H1 (cell line): ENCODE results near the gene DLK2. TPM values are rescaled to one million over a fixed set of nuclear protein-coding genes. Genes with fewer than 3 reads are reported as not detected.

Source experiments
- CTCF ChIA-PET: fragments of 300-600 bp; sonication (Branson Sonifier 250); formaldehyde crosslinking; loops from one replicate; lab custom pipeline; 2021; ENCODE audit not compliant: partially characterized antibody; lab: Charles Lee
- POLR2A ChIA-PET: fragments of 300-600 bp; sonication (Branson Sonifier 250); formaldehyde crosslinking; loops from one replicate; lab custom pipeline; 2021; ENCODE audit warnings: inconsistent platforms; ENCODE audit not compliant: partially characterized antibody; lab: Charles Lee
- DNase-seq, 2 experiments: peaks; one replicate each; pipeline versions ENCODE4 v3.0.0 to v3.0.0-alpha.2; 2010 to 2022; ENCODE audit warnings: low spot score in 2 of 2, low read depth in 1 of 2, mixed read lengths in 1 of 2
- FAIRE-seq: peaks from 2 replicates; lab custom pipeline; 2011; peaks lifted over from hg19 to GRCh38; lab: Jason Lieb, UNC
- H2AFZ ChIP-seq: 2 replicates; pipeline ENCODE4 v1.8.1; 2012; ENCODE audit warnings: low read length, inconsistent platforms
- H2AK5ac ChIP-seq: 2 replicates; pipeline ENCODE4 v1.6.1; 2013; ENCODE audit warnings: low read depth, low read length
- H2BK120ac ChIP-seq: replicated peaks from 2 replicates; pipeline ENCODE3; 2013; ENCODE audit warnings: low read depth, low read length, inconsistent platforms
- H2BK12ac ChIP-seq: 2 replicates; pipeline ENCODE4 v1.6.1; 2013; ENCODE audit warnings: low read depth, low read length
- H2BK15ac ChIP-seq: 2 replicates; pipeline ENCODE4 v1.6.1; 2013; ENCODE audit warnings: low read length
- H2BK20ac ChIP-seq: 2 replicates; pipeline ENCODE4 v1.6.1; 2013; ENCODE audit warnings: low read length
- H2BK5ac ChIP-seq: 2 replicates; pipeline ENCODE4 v1.6.1; 2013; ENCODE audit warnings: low read depth, low read length
- H3K14ac ChIP-seq: 2 replicates; pipeline ENCODE4 v1.6.1; 2013; ENCODE audit warnings: inconsistent platforms; ENCODE audit not compliant: insufficient read length
- H3K18ac ChIP-seq: 2 replicates; pipeline ENCODE4 v1.6.1; 2013; ENCODE audit warnings: low read length; ENCODE audit errors: extremely low read depth
- H3K23ac ChIP-seq: 2 replicates; pipeline ENCODE4 v1.6.1; 2013; ENCODE audit warnings: inconsistent platforms; ENCODE audit not compliant: insufficient read length
- H3K23me2 ChIP-seq: 2 replicates; pipeline ENCODE4 v1.6.1; 2013; ENCODE audit warnings: low read depth, low read length
- H3K27ac ChIP-seq: 2 replicates; pipeline ENCODE4 v1.6.1; 2011; ENCODE audit warnings: low read depth, low read length, inconsistent platforms
- H3K27me3 ChIP-seq, 4 experiments: replicated peaks in 1 of 4; 1 replicate in 1 of 4; 2 replicates in 3 of 4; pipeline versions ENCODE4 v1.6.1 to v1.8.1; 2011 to 2013; ENCODE audit warnings: low read length in 3 of 4, mild to moderate bottlenecking in 3 of 4, inconsistent platforms in 2 of 4, mixed read lengths in 2 of 4, moderate library complexity in 1 of 4; ENCODE audit not compliant: control insufficient read depth in 3 of 4, insufficient read depth in 3 of 4; ENCODE audit errors: extremely low read depth in 1 of 4
- H3K36me3 ChIP-seq, 4 experiments: 2 replicates each; pipeline versions ENCODE4 v1.6.1 to v1.8.1; 2011 to 2013; ENCODE audit warnings: mild to moderate bottlenecking in 4 of 4, low read length in 3 of 4, moderate library complexity in 2 of 4, control low read depth in 1 of 4, inconsistent platforms in 1 of 4; ENCODE audit not compliant: insufficient read depth in 4 of 4, control insufficient read depth in 2 of 4
- H3K4ac ChIP-seq: replicated peaks from 2 replicates; pipeline ENCODE3; 2013; ENCODE audit warnings: low read length, low read depth, mixed read lengths, inconsistent platforms; ENCODE audit not compliant: insufficient read length
- H3K4me1 ChIP-seq, 4 experiments: replicated peaks in 1 of 4; 1 replicate in 1 of 4; 2 replicates in 3 of 4; pipeline versions ENCODE4 v1.6.1 to v1.8.1; 2011 to 2013; ENCODE audit warnings: low read length in 3 of 4, inconsistent platforms in 2 of 4, mixed read lengths in 1 of 4; ENCODE audit not compliant: insufficient read depth in 4 of 4, control insufficient read depth in 3 of 4
- H3K4me2 ChIP-seq, 2 experiments: 2 replicates each; pipeline versions ENCODE4 v1.6.1 to v1.8.1; 2011 to 2013; ENCODE audit warnings: low read depth in 2 of 2, low read length in 2 of 2, control low read depth in 1 of 2, inconsistent platforms in 1 of 2, mild to moderate bottlenecking in 1 of 2; ENCODE audit not compliant: insufficient read depth in 1 of 2
- H3K4me3 ChIP-seq, 4 experiments: fragments of 200-600, 300-600 bp in 1 of 4; sonication (generic), shearing (Covaris generic), sonication (Bioruptor Twin) in 1 of 4; 2 replicates each; pipeline versions ENCODE4 v1.5.1 to v1.8.1; 2011 to 2016; ENCODE audit warnings: low read length in 4 of 4, low read depth in 3 of 4, control low read depth in 2 of 4, inconsistent platforms in 2 of 4, mild to moderate bottlenecking in 2 of 4, mixed read lengths in 1 of 4, moderate library complexity in 1 of 4; ENCODE audit not compliant: insufficient read depth in 2 of 4; ENCODE audit errors: extremely low read depth in 1 of 4
- H3K56ac ChIP-seq: replicated peaks from 2 replicates; pipeline ENCODE3; 2013; ENCODE audit warnings: low read depth, mild to moderate bottlenecking, mixed read lengths, low read length, inconsistent platforms; ENCODE audit not compliant: insufficient read length
- H3K79me1 ChIP-seq: 2 replicates; pipeline ENCODE4 v1.6.1; 2013; ENCODE audit warnings: low read depth, low read length, control low read depth
- H3K79me2 ChIP-seq, 2 experiments: 2 replicates each; pipeline versions ENCODE4 v1.6.1 to v1.8.1; 2012 to 2013; ENCODE audit warnings: low read length in 2 of 2, mild to moderate bottlenecking in 2 of 2, inconsistent platforms in 1 of 2; ENCODE audit not compliant: insufficient read depth in 2 of 2, control insufficient read depth in 1 of 2
- H3K9ac ChIP-seq, 4 experiments: replicated peaks in 1 of 4; 1 replicate in 1 of 4; 2 replicates in 3 of 4; pipeline versions ENCODE4 v1.6.1 to v1.8.1; 2011 to 2013; ENCODE audit warnings: low read depth in 3 of 4, low read length in 3 of 4, control low read depth in 2 of 4, mild to moderate bottlenecking in 2 of 4, moderate library complexity in 2 of 4, inconsistent platforms in 1 of 4; ENCODE audit errors: extremely low read depth in 1 of 4
- H3K9me3 ChIP-seq, 2 experiments: 2 replicates each; pipeline versions ENCODE4 v1.6.1 to v1.8.1; 2012 to 2013; ENCODE audit warnings: mild to moderate bottlenecking in 2 of 2, moderate library complexity in 2 of 2, control low read depth in 1 of 2, inconsistent platforms in 1 of 2, low read depth in 1 of 2, low read length in 1 of 2, mixed read lengths in 1 of 2; ENCODE audit not compliant: insufficient read depth in 2 of 2
- H4K20me1 ChIP-seq, 2 experiments: replicated peaks in 1 of 2; 2 replicates each; pipeline versions ENCODE3 to v1.8.1; 2011 to 2013; ENCODE audit warnings: inconsistent platforms in 2 of 2, low read length in 2 of 2, mild to moderate bottlenecking in 1 of 2; ENCODE audit not compliant: insufficient read depth in 2 of 2, control insufficient read depth in 1 of 2
- H4K5ac ChIP-seq: 2 replicates; pipeline ENCODE4 v1.6.1; 2013; ENCODE audit warnings: low read length, low read depth, mixed read lengths, inconsistent platforms; ENCODE audit not compliant: insufficient read length
- H4K8ac ChIP-seq: 2 replicates; pipeline ENCODE4 v1.8.0; 2013; ENCODE audit warnings: mild to moderate bottlenecking, moderate library complexity, low read length, inconsistent platforms; ENCODE audit not compliant: insufficient read depth; ENCODE audit errors: extremely low read depth
- H4K91ac ChIP-seq: replicated peaks from 2 replicates; pipeline ENCODE3; 2013; ENCODE audit warnings: low read length, mixed read lengths, inconsistent platforms; ENCODE audit not compliant: insufficient read length
- CBX5 ChIP-seq: fragments of 300-800, 300-1000 bp; sonication (generic); IDR thresholded peaks from 2 replicates; pipeline ENCODE4 v1.7.1; 2016; ENCODE audit warnings: antibody characterized with exemption, low read length, low read depth
- JUN ChIP-seq: IDR thresholded peaks from 2 replicates; pipeline ENCODE4 v1.6.1; 2011; ENCODE audit warnings: low read depth, mild to moderate bottlenecking, improper control_type of control experiment, low read length
- NRF1 ChIP-seq: IDR thresholded peaks from 2 replicates; pipeline ENCODE4 v1.6.1; 2011; ENCODE audit warnings: mild to moderate bottlenecking, low read depth, low read length, improper control_type of control experiment
- PHF8 ChIP-seq: fragments of 200-600 bp; sonication (generic); conservative IDR thresholded peaks from 2 replicates; pipeline ENCODE4 v1.7.1; 2012; ENCODE audit warnings: low read depth, mild to moderate bottlenecking, inconsistent platforms, low read length, moderate library complexity
- SIN3A ChIP-seq, 2 experiments: IDR thresholded peaks in 1 of 2; conservative IDR thresholded peaks in 1 of 2; 2 replicates each; pipeline ENCODE4 v1.6.1; 2011 to 2012; ENCODE audit warnings: low read length in 2 of 2, improper control_type of control experiment in 1 of 2, low read depth in 1 of 2, mild to moderate bottlenecking in 1 of 2
- ZNF274 ChIP-seq: IDR thresholded peaks from 2 replicates; pipeline ENCODE4 v1.7.0; 2012; ENCODE audit warnings: low read length, borderline replicate concordance; ENCODE audit errors: extremely low read depth
- WGBS, 2 experiments: shearing (Covaris generic) in 1 of 2; methylation state at CpG; one replicate each; pipeline versions ENCODE4 v1.1.6 to v1.1.7; 2013 to 2015; ENCODE audit warnings: low lambda C conversion rate in 2 of 2, mixed read lengths in 2 of 2, inconsistent platforms in 1 of 2, low coverage in 1 of 2, missing lambda C conversion rate in 1 of 2; ENCODE audit not compliant: insufficient replicate concordance in 2 of 2, insufficient coverage in 1 of 2, insufficient read length in 1 of 2; ENCODE audit errors: extremely low coverage in 1 of 2, missing lambda C conversion rate in 1 of 2; 5-methylcytosine and 5-hydroxymethylcytosine counted together
- polyA plus RNA-seq, 7 experiments: library from polyadenylated mRNA; depleted of rRNA in 3 of 7; stranded (reverse) in 5 of 7; unstranded in 2 of 7; fragments of >200 nt in 5 of 7; fragments of 200-250 nt in 2 of 7; gene quantifications; 1 replicate in 5 of 7; 2 replicates in 1 of 7; 4 replicates in 1 of 7; pipeline versions ENCODE4 v1.2.1 to v1.2.3, GENCODE V29; 2011 to 2013; ENCODE audit warnings: missing spikeins in 2 of 7, mixed read lengths in 2 of 7
- total RNA-seq: library from RNA; stranded (reverse); fragmentation: NEBNext Ultra II Directional; extraction: Animal tissue kit (Norgen Biotek cat#: 25700); gene quantifications from 2 replicates; pipeline ENCODE4 v1.2.1, GENCODE V29; 2021
- TF ChIP-seq, protein P1 (sequence below): IDR thresholded peaks from 2 replicates; pipeline ENCODE4 v1.6.1; 2012; ENCODE audit warnings: inconsistent platforms

The DLK2 gene
- total and polyA plus RNA-seq, 2 of the 8 experiments (the other 6 are each of a cell fraction or from before 2014, with no cell fraction given) = 0.37 to 0.80 TPM

DNA sequence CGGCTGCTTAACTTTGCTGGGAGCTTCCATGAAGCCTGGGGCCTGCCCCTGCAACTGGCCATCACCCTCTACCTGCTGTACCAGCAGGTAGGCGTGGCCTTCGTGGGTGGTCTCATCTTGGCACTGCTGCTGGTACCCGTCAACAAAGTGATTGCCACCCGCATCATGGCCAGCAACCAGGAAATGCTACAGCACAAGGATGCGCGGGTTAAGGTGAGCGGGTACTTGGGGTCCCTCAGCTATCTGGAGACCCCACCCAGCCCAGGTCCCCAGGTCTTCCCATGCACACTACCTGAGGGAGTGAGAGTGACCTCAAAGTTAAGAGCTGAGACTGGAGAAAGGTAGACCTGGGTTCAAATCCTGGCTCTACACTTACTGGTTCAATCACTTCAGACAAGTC, 22.2 kb downstream of the DLK2 start:
- Histone ChIP-seq H2AFZ (no peak overlapping the region), H4K20me1 (peaks cover 0 to 2% of the 10 kb centered on the region in 2 experiments), H3K14ac (no peak overlapping the region), H3K79me2 (peaks cover 0 to 8% of the 10 kb centered on the region in 2 experiments; a peak in 1 of 4 replicates), H3K9ac (no peak overlapping the region), H2BK5ac (no peak overlapping the region), H3K36me3 (peaks cover 0 to 11% (median 0%) of the 10 kb centered on the region in 4 experiments; a peak in 4 of 8 replicates), H3K27me3 (no peaks in the 10 kb centered on the region), H2AK5ac (no peak overlapping the region), H3K56ac (no peak overlapping the region), H2BK20ac (no peak overlapping the region), H2BK12ac (no peak overlapping the region), H3K23me2 (peaks cover 4% of the 10 kb centered on the region; the same call in 1 of the 2 replicates), H3K4me1 (peaks cover 0 to 6% (median 2%) of the 10 kb centered on the region in 4 experiments; a peak in 3 of 7 replicates), H3K4ac (no peak overlapping the region), H4K5ac (no peak overlapping the region), H4K91ac (no peak overlapping the region), H2BK15ac (no peak overlapping the region), H3K4me2 (no peak overlapping the region), H3K4me3 (no peak overlapping the region), H4K8ac (no peak overlapping the region), H3K18ac (no peak overlapping the region), H3K23ac (no peak overlapping the region), H3K27ac (no peak overlapping the region), H3K79me1 (no peaks in the 10 kb centered on the region; the same call in 1 of the 2 replicates), H2BK120ac (no peak overlapping the region), H3K9me3 (no peaks in the 10 kb centered on the region)
- ChIA-PET CTCF (interaction anchor here (0.9 to 6.7 kb wide), 7 partner anchors 22 to 152 kb away, joined by 3 to 46 read pairs (median 6); partner anchors contain the start of gene DLK2), POLR2A (interaction anchor here (0.9 to 2.3 kb wide), 3 partner anchors 11 to 15 kb away, joined by 3 to 11 read pairs (median 6); no protein-coding TSS in a partner anchor)
- WGBS, 2 experiments = 89% methylated on average over 8 of the region's 8 CpGs; no CpG with 5 or more reads in 1 of the 2 experiments
- TF ChIP-seq, protein P1, sequence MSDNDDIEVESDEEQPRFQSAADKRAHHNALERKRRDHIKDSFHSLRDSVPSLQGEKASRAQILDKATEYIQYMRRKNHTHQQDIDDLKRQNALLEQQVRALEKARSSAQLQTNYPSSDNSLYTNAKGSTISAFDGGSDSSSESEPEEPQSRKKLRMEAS = no peak
- TF ChIP-seq SIN3A (conservative IDR thresholded peaks at IDR 0.05 in 1 of 2, IDR thresholded peaks at IDR 0.05 in 1 of 2; ENCODE audit: low read depth in 1 of 2, low read length in 2 of 2) = no peak
- no peak for TF ChIP-seq PHF8
- no peak for TF ChIP-seq NRF1
- TF ChIP-seq ZNF274 = no peak
- TF ChIP-seq CBX5 = no peak
- TF ChIP-seq JUN = no peak
- no peak for DNase-seq
- no peak for FAIRE-seq
